Gastrocnemius medialis (tissue), 4 donors: ENCODE data around the gene CRKL.

Experiments
- POLR2A ChIP-seq, 2 donors: fragments of 450-650 bp; IDR thresholded peaks; one replicate each; pipeline ENCODE4 v1.6.1; 2017; ENCODE audit warnings: antibody characterized with exemption in 2 of 2, mild to moderate bottlenecking in 2 of 2, moderate library complexity in 2 of 2
- TF ChIP-seq, protein P1 (sequence below), 5 experiments: fragments of 450-650 bp in 3 of 5; fragments of 200-600 bp in 2 of 5; sonication (generic) in 2 of 5; IDR thresholded peaks in 4 of 5; conservative IDR thresholded peaks in 1 of 5; 1 replicate in 4 of 5; 2 replicates in 1 of 5; pipeline ENCODE4 v1.5.1; 2016 to 2019; ENCODE audit warnings: antibody characterized with exemption in 5 of 5, mild to moderate bottlenecking in 3 of 5, moderate library complexity in 3 of 5

DNA sequence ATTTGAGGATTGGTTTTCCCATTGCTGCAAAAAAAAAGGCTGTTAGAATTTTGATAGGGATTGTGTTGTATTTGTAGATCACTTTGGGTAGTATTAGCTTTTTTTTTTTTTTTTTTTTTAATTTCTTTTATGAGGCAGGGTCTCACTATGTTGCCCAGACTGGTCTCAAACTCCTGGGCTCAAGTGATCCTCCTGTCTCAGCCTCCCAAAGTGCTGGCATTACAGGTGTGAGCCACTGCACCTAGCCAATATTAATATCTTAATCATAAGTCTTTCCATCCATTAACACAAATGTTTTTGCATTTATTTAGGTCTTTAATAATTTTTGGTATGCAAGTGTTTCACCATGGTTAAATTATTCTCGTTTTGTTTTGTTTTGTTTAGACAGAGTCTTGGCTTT, 26.8 kb downstream of the CRKL start:
- TF ChIP-seq, protein P1, sequence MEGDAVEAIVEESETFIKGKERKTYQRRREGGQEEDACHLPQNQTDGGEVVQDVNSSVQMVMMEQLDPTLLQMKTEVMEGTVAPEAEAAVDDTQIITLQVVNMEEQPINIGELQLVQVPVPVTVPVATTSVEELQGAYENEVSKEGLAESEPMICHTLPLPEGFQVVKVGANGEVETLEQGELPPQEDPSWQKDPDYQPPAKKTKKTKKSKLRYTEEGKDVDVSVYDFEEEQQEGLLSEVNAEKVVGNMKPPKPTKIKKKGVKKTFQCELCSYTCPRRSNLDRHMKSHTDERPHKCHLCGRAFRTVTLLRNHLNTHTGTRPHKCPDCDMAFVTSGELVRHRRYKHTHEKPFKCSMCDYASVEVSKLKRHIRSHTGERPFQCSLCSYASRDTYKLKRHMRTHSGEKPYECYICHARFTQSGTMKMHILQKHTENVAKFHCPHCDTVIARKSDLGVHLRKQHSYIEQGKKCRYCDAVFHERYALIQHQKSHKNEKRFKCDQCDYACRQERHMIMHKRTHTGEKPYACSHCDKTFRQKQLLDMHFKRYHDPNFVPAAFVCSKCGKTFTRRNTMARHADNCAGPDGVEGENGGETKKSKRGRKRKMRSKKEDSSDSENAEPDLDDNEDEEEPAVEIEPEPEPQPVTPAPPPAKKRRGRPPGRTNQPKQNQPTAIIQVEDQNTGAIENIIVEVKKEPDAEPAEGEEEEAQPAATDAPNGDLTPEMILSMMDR (IDR thresholded peaks at IDR 0.05 in 4 of 5, conservative IDR thresholded peaks at IDR 0.05 in 1 of 5) = no peak
- no peak for TF ChIP-seq POLR2A (IDR thresholded peaks at IDR 0.05)
